PFSK-1 (cell line): Measurements from ENCODE around the gene SCRN2.

Experiments used
- POLR2AphosphoS5 ChIP-seq: IDR thresholded peaks from 2 replicates; pipeline ENCODE4 v1.6.1; 2012; ENCODE audit warnings: low read depth, mild to moderate bottlenecking, control low read depth, low read length, moderate library complexity
- SIN3A ChIP-seq: IDR thresholded peaks from 2 replicates; pipeline ENCODE4 v1.6.1; 2012; ENCODE audit warnings: mild to moderate bottlenecking, low read length, moderate library complexity, borderline replicate concordance; ENCODE audit not compliant: insufficient read depth

GRCh38 chr17:47879776-47880454, 38.8 kb upstream of the SCRN2 start:
- TF ChIP-seq SIN3A (no peak), POLR2AphosphoS5 (no peak)
